Erythroblast (primary cell): ENCODE measurements around the gene FGD3.

Experiments
- GATA1 ChIP-seq: IDR thresholded peaks from 2 replicates; pipeline ENCODE4 v1.6.1; 2011; ENCODE audit warnings: low read depth, mild to moderate bottlenecking, control low read depth, low read length, moderate library complexity
- POLR2A ChIP-seq: IDR thresholded peaks from 2 replicates; pipeline ENCODE4 v1.6.1; 2011; ENCODE audit warnings: mild to moderate bottlenecking, low read length

GRCh38 chr9:93068956-93069355, 121.6 kb downstream of the FGD3 start:
- TF ChIP-seq POLR2A (no peak), GATA1 (no peak)
